GM19438 (cell line): Measurements from ENCODE around the gene IGFBP2.

ENCODE experiments used
- ATAC-seq: cut with Tn5 transposase; IDR thresholded peaks from one replicate; pipeline ENCODE4 v1.9.1; 2021; ENCODE audit warnings: low read depth; ENCODE audit not compliant: unreplicated experiment

IGFBP2 gene

GRCh38 chr2:216696751-216697560, 63.7 kb downstream of the IGFBP2 start:
- no peak for ATAC-seq

- ATAC-seq, result no peak
These were observed 65.1 kb downstream of the IGFBP2 start for GRCh38 chr2:216698293-216698692.

GRCh38 chr2:216698895-216699294, 65.7 kb downstream of the IGFBP2 start:
- ATAC-seq, result peak; percentile 58

- ATAC-seq, result no peak
These were observed 66.9 kb downstream of the IGFBP2 start for GRCh38 chr2:216700088-216700567.

- no peak for ATAC-seq
These were observed 67.6 kb downstream of the IGFBP2 start for GRCh38 chr2:216700781-216701180.

GRCh38 chr2:216701544-216701943, 68.3 kb downstream of the IGFBP2 start:
- no peak for ATAC-seq

- ATAC-seq, result no peak
These were observed 69.5 kb downstream of the IGFBP2 start for GRCh38 chr2:216702756-216703155.

- no peak for ATAC-seq
These were observed 77.5 kb downstream of the IGFBP2 start for GRCh38 chr2:216710551-216711301.

GRCh38 chr2:216711348-216711747, 78.1 kb downstream of the IGFBP2 start:
- ATAC-seq, result no peak

- no peak for ATAC-seq
These were observed 80.6 kb downstream of the IGFBP2 start for GRCh38 chr2:216713691-216714336.
